Dermis blood vessel endothelial cell (primary cell): Measurements from ENCODE around the gene KNDC1. TPM values are rescaled to one million over a fixed set of nuclear protein-coding genes. Genes with fewer than 3 reads are reported as not detected.
"Not testable (repeated sequence)": the region's sequence is repeated elsewhere in the genome, so short reads cannot be mapped to it uniquely, and the experiment has no call there.

Source experiments
- DNase-seq: peaks from one replicate; pipeline ENCODE4 v3.0.0; 2010
- total RNA-seq: library from RNA; depleted of rRNA; stranded (reverse); fragments of >200 nt; gene quantifications from 2 replicates; pipeline ENCODE4 v1.2.3, GENCODE V29; 2014

Gene KNDC1
- total RNA-seq, 1 donor from 2014 or later: not detected

DNA sequence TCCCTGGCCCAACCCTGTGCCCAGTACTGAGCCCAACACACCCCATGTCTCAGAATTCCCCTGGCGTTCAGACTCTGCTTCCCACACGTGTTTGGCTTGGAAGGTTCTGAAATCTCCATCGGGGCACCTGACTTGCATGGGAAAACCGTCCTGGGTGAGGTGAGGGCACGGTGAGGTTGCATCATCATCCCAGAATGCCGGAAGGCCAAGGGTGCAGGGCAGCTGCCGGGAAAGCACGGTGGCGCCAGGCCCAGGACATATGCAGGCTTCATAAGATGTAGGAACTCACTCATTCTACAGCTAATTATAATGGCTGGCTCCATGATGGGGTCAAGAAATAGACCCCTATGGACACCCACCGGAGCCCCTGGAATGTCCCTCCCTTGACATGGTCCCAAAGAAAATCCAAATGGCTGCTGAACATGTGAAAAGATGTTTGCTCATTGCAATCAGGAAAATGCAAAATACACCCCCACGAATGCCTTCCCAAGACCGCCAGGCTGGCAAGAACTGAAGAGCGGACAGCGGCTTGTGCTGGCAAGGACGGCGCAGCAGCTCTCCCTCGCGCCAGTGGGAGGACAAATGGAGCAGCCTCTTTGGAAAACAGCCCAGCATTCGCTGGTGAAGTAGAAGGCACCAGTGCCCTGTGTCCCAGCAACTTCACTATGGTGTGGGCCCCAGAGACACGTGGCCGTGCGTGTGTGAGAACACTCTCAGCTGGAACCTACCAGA is 2.3 kb downstream of the KNDC1 start:
- DNase-seq: no peak

DNA sequence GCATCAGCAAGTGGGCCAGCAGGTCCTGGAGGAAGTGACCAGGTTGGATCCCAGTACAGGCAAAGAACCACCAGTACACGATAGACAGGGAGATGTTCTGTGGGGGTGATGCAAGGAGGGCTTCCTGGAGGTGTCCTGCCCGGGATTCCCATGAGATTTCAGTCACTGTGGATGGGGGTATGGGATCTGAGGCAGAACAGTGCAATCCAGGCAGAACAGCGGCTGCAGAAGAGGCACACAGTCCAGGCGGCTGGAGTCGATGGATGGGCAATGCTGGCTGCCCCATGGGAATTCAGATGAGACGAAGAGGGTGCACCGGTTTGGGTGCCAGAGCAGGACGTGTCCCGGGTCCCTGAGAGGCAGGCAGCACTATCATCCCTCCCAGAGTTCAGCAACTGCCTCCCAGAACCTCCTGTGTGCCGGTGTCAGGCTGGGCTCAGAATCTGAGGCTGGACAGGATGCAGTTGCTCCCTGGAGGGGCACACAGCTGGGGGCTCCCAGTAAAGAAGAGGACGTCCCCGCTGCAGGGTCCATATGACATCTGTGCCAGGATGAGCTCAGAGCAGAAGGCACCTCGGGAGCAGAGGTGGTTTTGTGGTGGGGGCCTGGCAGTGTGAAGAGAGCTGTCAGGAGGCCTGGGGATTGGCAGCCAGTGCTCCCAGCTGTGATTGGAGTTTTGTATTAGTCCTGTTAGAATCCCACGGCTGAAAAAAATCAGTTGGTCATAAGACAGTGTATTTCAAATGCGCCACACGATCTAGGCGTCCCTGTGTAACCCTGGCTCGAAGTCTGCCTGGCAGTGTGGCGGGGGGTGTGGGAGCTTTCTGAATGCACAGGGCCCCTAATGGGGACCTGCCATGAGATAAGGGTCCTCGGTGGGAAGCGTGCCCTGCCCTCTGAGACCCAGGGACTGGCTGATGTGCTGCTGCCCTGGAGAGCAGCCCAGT is 3.2 kb downstream of the KNDC1 start:
- no peak for DNase-seq

DNA sequence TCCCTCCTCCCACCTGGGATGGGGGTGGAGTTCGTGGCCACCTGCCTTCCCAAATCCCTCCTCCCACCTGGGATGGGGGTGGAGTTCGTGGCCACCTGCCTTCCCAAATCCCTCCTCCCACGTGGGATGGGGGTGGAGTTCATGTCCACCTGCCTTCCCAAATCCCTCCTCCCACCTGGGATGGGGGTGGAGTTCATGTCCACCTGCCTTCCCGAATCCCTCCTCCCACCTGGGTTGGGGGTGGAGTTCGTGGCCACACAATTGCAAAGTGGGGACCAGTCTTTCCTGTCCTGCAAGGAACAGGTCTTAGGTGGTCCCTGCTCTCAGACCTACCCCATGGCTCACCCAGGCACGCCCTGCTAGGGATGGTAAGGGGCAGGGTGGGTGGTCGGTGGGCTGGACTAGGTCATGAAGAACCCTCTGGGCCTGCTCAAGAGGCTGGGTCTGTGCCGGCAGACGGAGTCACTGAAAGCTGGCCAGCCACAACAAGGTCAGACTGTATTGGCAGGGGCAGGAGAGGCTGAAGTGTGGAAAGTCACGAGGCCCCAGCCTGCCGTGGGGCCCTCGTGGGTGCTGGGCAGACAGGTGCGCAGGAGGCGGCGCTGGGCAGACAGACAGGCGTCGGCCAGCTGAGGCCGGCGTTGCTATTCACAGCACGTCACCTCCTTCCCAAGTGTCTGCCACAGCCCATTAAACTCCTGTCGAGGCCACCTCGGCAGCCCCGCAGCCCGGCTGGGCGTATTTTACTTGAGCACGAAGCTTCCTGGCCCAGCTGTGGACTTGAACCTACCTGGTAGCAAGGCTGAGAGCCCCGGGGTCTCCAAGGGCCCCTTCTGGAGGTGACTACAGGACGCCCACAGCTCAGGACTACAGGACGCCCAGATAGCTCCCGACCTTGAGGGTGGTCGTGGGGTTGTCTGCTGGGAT is 4.1 kb downstream of the KNDC1 start:
- DNase-seq: no peak

DNA sequence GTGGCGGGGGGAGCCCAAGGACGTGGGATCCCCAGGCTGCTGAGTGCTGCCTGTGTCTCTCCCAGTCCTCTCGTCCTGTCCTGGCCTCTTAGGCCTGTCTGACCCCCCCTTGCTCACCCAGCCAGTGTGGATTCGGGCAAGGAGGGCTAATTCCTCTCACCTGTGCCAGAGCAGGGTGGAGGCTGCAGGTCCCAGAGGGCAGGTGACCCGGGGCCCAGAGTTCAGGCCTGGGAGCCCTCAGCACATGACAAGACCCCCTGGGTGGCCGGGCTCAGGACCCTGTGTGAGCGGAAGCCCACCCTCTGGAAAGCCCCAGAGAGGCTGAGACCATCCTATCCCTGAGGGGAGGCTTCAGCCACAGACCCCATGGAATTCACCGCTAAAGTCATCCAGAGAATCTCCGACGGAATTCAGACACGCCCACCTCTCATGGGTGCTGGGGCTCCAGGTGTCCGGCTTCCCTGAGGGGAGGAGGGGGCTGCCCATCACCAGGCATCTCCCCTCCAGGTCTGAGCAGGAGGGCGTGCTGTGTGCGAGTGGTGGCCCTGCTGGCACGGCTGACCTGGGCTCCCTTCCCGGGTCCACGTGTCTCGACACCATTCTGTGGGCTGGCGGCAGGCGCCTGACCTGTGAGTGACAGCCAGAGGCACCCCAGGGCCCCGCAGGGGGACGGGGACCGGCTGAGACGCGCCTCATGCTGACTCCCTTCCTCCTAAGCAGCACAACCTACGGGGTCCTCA is 5.0 kb downstream of the KNDC1 start:
- no peak for DNase-seq

DNA sequence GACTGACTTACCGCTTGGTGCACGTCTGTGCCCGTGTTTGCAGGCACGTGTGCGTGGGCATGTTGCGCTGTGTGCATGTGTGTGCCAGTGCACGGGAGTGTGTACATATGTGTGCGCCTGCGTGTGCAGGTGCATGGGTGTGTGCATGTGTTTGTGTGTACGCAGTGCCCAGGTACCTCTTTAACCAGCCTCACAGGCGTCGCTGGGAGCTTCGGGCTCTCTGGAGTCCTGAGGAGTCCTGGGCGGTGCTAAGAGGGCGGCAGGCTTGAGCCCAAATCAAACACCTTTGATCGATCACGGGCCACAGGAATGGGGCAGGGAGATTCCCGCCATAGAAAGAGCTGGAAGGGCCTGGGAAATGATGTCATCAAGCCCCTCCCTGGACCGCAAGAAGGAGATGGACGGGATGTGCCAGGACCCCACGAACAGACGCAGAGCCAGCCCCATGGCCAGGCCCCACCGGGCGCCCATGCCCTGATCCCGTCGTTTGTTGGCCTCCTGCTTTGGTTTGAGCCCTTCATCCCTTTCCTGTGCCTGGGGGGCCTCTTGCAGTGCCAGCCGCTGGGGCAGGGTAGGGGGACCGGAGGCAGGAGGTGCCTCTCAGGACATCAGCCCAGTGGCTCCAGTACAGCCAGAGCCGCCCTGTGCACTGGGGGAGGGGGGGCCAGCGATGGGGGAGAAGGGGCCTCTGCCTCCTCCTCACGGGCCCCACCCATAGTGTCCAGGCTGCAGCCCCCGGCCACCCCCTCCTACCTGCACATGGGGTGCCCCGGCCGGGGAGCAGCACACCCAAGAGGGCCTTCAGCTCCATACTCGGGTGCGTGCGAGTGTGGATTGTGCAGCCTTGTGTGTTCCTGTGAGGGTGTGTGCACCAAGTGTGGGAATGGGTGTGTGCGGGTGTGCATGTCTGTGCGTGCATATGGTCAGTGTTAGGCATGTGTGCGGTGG is 5.8 kb downstream of the KNDC1 start:
- no peak for DNase-seq

DNA sequence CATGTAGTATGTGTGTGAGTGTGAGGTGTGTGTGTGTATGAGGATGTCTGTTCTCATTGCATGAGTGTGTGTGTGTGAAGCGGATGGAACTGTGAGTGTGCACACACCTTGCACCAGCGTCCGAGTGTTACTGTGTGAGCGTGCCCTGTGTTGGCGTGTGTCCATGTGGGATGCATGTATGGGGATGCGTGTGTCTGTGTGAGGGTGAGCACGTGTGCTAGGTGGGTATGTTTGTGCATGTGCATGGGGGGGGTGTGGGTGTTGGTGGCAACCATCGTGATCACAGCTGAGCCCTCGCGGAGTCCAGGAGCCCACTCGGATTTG is 6.4 kb downstream of the KNDC1 start:
- DNase-seq: no peak

DNA sequence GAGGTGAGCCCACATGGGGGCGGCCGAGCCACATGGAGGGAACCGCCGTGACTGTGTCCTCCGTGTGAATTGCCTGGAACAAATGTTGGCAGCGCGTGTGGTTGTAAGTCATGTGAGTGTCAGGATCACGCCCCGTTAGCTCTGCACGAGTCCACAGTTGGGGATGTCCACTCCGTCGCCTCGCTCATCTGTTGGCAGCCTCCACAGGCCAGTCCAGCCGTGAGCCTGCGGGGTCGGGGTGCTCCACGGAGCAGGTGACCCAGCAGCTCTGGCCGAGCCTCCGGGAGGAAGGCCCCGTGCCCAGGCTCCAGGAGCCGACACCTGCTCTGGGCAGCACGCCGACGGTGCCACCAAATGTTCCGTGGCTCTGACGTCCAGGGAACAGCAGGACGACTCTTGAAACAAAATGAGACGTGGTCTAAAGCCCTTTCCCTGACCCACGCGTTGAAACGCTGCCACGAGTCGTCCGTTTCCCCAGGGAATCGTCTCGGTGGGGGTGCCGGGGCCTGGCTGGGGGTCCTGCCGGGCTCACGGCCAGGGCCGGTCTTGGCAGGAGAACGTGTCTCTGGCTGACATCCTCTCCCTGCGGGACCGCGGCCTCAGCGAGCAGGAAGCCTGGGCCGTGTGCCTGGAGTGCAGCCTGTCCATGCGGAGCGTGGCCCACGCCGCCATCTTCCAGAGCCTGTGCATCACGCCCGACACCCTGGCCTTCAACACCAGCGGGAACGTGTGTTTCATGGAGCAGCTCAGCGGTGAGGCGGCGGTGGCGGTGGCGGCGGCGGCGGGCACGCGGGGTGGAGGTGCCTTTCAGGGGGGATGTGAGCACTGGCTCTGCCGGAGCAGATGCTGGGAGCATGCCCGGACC is 7.0 kb downstream of the KNDC1 start:
- no peak for DNase-seq

DNA sequence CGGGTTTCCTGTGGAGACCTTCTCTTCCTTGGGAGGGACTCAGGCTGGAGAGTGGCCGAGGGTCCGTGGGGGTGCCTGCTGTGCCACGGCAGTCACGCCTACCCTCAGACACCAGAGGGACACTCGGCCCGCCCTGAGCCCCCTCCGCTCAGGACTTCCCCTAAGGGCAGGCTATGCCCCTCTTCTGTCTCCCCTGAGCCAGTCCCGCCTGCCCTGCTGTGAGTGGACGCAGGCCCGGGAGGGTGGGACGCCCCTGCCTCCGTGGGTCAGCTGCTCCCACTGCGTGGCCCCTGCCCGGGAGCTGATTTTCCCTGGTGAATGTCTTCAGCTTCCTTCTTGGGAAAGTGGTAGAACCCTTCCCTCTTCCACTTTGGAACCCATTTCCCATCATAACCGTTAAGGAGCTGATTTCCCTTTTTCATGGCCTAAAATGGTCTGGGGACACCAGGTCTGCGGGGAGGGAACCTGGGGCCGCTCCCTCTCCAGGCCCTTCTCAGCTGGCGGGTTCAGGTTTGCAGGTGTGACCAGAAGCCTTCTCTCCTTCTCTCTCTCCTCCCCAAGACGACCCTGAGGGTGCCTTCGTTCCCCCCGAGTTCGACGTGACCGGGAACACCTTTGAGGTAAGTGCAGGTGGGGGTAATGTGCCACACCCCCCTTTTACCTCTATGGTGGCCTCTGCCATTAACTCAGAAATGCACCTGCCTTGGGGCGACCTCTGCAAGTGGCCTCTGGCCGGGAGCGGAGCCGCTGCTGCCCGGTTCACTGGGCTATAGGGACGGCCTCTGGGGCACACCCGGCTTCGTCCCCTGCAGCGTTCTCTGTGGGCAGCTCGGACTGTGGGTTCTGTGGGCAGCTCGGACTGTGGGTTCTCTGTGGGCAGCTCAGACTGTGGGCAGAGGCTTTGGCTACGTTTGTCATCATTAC is 7.9 kb downstream of the KNDC1 start:
- DNase-seq: no peak

DNA sequence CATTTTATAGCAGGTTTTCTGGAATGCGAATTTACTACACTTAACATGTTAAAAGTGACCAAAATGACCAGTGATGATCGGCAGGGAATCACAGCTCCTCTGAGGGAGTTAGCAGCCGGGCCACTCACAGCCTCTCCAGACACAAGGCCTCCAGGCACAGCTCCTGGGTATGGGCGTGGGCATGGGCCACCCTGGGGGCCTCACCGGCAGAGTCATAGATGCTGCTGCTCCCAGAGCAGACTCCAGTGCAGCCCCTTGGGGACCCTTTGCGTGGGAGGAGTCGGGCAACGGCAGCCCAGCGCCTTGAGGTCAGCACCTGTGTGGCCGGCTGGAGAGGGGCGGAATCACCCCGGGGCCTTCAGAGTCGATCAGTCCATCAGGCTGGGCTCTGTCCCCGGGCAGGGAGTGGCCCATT is 8.6 kb downstream of the KNDC1 start:
- DNase-seq: no peak

DNA sequence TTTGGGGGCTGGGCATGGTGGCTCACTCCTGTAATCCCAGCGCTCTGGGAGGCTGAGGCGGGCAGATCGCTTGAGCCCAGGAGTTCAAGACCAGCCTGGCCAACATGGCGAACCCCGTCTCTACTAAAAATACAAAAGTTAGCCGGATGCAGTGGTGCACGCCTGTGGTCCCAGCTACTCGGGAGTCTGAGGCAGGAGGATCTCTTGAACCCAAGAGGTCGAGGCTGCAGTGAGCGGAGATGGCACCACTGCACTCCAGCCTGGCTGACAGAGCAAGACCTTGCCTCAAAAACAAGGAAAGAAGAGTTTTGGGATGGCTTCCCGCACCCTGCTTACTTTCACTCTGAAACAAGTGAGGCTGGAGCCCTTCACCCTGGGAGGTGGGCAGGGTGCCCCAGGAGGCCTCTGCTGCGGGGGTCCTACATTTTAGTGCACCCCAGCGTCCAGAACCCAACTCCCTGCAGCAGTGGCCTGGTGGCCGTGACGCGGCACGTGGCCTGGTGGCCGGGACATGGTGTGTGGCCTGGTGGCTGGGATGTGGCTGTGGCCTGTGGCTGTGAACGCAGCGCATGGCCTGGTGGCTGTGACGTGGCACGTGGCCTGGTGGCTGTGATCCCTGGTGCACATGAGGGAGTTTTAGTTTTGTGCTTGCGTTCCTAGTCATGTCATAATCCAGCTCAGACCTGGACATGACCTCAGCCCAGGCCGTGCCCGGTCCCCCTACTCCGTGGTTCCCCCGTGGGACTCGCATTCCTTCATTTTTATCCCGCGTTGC is 9.3 kb downstream of the KNDC1 start:
- no peak for DNase-seq

DNA sequence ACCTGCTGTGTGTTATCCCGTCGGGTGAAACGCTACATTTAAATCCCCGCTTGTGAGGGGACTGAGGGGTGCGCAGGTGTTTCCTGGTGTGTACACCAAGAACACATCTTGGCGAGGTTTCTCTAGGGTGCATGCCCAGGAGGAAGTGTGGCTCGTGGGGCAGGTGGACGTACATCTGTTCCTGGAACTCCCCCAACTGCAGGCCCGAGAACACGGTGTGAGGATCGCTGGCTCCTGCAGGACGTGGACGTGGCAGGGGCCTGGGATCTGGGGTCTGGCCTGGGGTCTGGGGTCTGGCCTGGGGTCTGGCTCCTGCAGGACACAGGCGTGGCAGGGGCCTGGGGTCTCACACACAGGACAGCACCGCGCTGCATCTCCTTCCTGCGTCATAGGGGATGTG is 10.1 kb downstream of the KNDC1 start:
- no peak for DNase-seq

DNA sequence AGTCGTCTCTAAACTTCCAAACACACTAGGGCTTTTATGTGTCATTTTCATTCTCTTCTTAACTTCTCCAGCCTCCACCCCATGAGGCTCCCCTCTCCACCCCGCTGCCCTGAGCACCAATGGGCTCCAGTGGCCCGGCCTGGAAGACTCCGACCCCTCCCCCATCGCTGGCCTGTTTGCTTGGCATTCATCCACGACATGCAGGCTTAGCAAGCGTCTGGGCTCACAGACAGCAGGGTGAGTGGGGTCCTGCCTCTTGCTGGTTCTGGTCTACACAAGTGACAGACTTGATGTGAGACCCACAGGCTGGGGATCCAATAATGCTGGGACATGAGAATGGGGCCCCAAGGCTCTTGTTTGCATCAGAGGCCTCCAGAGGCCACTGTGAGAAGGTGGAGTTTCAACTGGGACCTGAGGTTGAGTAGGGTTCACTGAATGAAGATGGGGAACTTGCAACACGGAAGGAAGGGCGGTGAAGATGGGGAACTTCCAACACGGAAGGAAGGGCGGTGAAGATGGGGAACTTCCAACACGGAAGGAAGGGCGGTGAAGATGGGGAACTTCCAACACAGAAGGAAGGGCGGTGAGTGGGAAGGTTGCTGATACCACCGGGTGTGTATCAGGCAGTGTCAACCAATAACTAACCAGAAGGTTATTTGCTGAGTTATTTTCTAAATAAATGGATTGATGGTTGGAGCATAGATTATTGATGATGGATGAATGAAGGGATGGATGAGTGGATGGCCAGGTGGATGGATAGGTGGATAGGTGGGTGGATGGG is 14.0 kb downstream of the KNDC1 start:
- no peak for DNase-seq

DNA sequence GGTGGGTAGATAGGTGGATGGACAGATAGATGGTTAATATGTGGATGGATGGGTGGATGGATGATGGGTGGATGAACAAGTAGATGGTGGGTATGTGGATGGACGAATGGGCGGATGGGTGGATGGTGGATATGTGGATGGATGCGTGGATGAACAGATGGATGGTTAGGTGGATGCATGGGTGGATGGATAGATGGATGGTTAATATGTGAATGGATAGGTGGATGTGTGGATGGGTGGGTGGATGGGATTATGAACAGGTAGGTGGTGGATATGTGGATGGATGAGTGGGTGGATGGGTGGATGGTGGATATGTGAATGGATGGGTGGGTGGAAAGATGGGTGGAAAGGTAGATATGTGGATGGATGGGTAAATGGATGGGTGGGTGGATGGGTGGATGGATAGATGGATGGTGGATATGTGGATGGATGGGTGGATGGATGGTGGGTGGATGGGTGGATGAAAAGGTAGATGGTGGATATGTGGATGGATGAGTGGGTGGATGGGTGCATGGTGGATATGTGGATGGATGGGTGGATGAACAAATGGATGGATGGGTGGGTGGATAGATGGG is 14.8 kb downstream of the KNDC1 start:
- DNase-seq: no peak

DNA sequence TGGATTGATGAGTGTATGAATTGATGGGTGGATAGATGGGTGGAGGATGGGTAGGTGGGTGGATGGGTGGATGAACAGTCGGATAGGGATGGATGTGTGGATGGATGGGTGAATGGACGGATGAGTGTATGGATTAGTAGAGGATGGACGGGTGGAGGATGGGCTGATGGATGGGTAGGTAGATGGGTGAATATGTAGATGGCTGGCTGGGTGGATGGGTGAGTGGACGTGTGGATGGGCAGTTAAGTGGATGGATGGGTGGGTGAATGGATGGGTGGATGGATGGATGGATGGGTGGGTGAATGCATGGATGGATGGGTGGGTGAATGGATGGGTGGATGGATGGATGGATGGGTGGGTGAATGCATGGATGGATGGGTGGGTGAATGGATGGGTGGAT is 15.6 kb downstream of the KNDC1 start:
- not testable (repeated sequence) for DNase-seq

DNA sequence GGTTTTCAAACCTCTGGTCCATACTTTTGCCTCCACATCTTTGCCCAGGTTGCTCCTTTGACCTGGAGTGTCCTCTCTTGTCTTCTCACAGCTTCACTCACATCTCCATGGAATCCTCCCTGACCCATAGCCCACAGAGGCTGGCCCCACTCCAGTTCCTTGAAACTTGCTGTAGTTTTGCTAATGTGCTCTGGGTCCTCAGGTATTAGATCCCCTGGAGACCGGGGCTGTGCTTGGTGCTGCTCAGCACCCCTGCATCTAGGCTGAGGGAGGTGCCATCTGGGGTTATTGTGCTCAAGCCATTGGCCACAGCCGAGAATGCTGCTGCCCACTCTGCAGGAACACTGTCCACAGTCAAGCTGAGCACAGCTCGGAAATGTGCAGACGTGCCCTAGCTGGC is 16.5 kb downstream of the KNDC1 start:
- DNase-seq: no peak

DNA sequence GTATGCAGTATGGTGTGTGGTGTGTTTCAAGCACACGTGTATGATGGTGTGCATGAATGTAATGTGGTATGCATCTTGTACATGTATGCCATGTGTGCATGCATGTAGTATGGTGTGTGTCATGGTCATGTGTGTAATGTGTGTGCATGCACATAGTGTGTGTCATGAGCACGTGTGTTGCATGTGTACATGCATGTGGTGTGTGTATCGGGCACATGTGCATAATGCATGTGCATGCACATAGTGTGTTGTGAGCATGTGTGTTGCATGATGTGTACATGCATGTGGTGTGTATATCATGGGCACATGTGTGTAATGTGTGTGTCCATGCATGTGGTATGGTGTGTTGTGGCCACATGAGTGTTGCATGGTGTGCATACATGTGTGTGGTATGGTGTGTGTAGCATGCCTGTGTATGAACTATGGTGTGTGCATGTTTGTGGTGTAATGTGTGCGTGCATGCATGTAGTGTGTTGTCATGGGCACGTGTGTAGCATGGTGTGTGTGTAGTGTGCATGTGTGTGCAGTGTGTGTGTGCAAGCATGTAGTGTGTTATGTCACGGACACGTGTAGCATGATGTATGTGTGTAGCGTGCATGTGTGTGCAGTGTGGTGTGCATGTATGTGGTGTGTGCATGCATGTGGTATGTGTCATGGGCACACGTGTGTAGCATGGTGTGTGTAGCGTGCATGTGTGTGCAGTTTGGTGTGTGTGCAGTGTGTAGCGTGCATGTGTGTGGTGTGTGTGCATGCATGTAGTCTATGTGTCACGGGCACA is 17.6 kb downstream of the KNDC1 start:
- no peak for DNase-seq
